Endothelial cell of umbilical vein (primary cell): ENCODE data around the gene APIP. TPM values are rescaled to one million over a fixed set of nuclear protein-coding genes. Genes with fewer than 3 reads are reported as not detected.

Experiments
- BruUV-seq: library from RNA; stranded (reverse); fragments of 400-500 nt; replicated peaks from 2 replicates; lab custom pipeline; 2021; lab: Mats Ljungman, UMichigan
- CTCF ChIA-PET: fragments of 300-600, 350-600 bp; sonication (Branson Sonifier 250); formaldehyde crosslinking; loops from one replicate; lab custom pipeline; 2021; ENCODE audit warnings: antibody characterized with exemption, inconsistent platforms; lab: Charles Lee
- POLR2A ChIA-PET: fragments of 300-600, 350-600 bp; sonication (Branson Sonifier 250); formaldehyde crosslinking; loops from one replicate; lab custom pipeline; 2021; ENCODE audit warnings: antibody characterized with exemption, inconsistent platforms; lab: Charles Lee
- DNase-seq: peaks from one replicate; pipeline ENCODE4 v3.0.0-alpha.2; 2011; ENCODE audit warnings: low read depth, low spot score
- FAIRE-seq: peaks from 2 replicates; lab custom pipeline; 2011; peaks lifted over from hg19 to GRCh38; lab: Jason Lieb, UNC
- H2AFZ ChIP-seq: 2 replicates; pipeline ENCODE4 v1.6.0; 2012; ENCODE audit warnings: low read depth, low read length, control low read depth, inconsistent platforms
- H3K27ac ChIP-seq: 2 replicates; pipeline ENCODE4 v1.5.1; 2011; ENCODE audit warnings: low read depth, mild to moderate bottlenecking, control low read depth, low read length, moderate library complexity; ENCODE audit not compliant: insufficient read depth
- H3K27me3 ChIP-seq, 2 experiments: 2 replicates each; pipeline versions ENCODE4 v1.6.0 to v1.6.1; 2011; ENCODE audit warnings: low read length in 2 of 2, mixed read lengths in 1 of 2; ENCODE audit not compliant: control insufficient read depth in 2 of 2, insufficient read depth in 2 of 2
- H3K36me3 ChIP-seq, 2 experiments: 2 replicates in 1 of 2; 3 replicates in 1 of 2; pipeline ENCODE4 v1.5.1; 2011; ENCODE audit warnings: low read length in 2 of 2, mild to moderate bottlenecking in 1 of 2, moderate library complexity in 1 of 2; ENCODE audit not compliant: control insufficient read depth in 2 of 2, insufficient read depth in 2 of 2; ENCODE audit errors: extremely low read depth in 1 of 2
- H3K4me1 ChIP-seq: 3 replicates; pipeline ENCODE4 v1.5.1; 2011; ENCODE audit warnings: mild to moderate bottlenecking, low read length; ENCODE audit not compliant: control insufficient read depth, insufficient read depth; ENCODE audit errors: extremely low read depth
- H3K4me2 ChIP-seq: 2 replicates; pipeline ENCODE4 v1.6.1; 2011; ENCODE audit warnings: low read length, control low read depth, mixed read lengths; ENCODE audit not compliant: insufficient read depth
- H3K4me3 ChIP-seq, 3 experiments: fragments of 200-600 bp in 1 of 3; sonication (generic), shearing (Covaris generic) in 1 of 3; replicated peaks in 1 of 3; 2 replicates each; pipeline ENCODE4 v1.5.1; 2011 to 2016; ENCODE audit warnings: control low read depth in 3 of 3, low read length in 3 of 3, mild to moderate bottlenecking in 2 of 3, inconsistent platforms in 1 of 3, low read depth in 1 of 3, moderate library complexity in 1 of 3; ENCODE audit not compliant: insufficient read depth in 1 of 3
- H3K79me2 ChIP-seq: 2 replicates; pipeline ENCODE4 v1.6.0; 2012; ENCODE audit warnings: low read length, inconsistent platforms; ENCODE audit not compliant: control insufficient read depth, insufficient read depth
- H3K9ac ChIP-seq: replicated peaks from 2 replicates; pipeline ENCODE3; 2011; ENCODE audit warnings: low read length, control low read depth; ENCODE audit not compliant: insufficient read depth; ENCODE audit errors: extremely low read depth
- H3K9me1 ChIP-seq: replicated peaks from 3 replicates; pipeline ENCODE4 v1.6.0; 2011; ENCODE audit warnings: mild to moderate bottlenecking, low read length; ENCODE audit not compliant: control insufficient read depth, insufficient read depth; ENCODE audit errors: extremely low read depth
- H3K9me3 ChIP-seq: replicated peaks from 2 replicates; pipeline ENCODE4 v1.5.1; 2012; ENCODE audit warnings: low read length, inconsistent platforms; ENCODE audit not compliant: control insufficient read depth, insufficient read depth
- H4K20me1 ChIP-seq: replicated peaks from 2 replicates; pipeline ENCODE3; 2011; ENCODE audit warnings: mild to moderate bottlenecking, low read length; ENCODE audit not compliant: control insufficient read depth, insufficient read depth; ENCODE audit errors: extremely low read depth
- EZH2 ChIP-seq: IDR thresholded peaks from 2 replicates; pipeline ENCODE4 v1.6.1; 2012; ENCODE audit warnings: borderline replicate concordance, low read depth, mild to moderate bottlenecking, moderate library complexity, low read length, inconsistent platforms; ENCODE audit not compliant: severe bottlenecking
- FOS ChIP-seq: IDR thresholded peaks from 2 replicates; pipeline ENCODE4 v1.6.1; 2011; ENCODE audit warnings: mild to moderate bottlenecking, low read length, moderate library complexity, borderline replicate concordance; ENCODE audit not compliant: insufficient read depth
- GATA2 ChIP-seq: IDR thresholded peaks from 2 replicates; pipeline ENCODE4 v1.7.0; 2011; ENCODE audit warnings: low read depth, mild to moderate bottlenecking, moderate library complexity, mixed read lengths, low read length; ENCODE audit not compliant: insufficient read length, insufficient read depth
- JUN ChIP-seq: IDR thresholded peaks from 2 replicates; pipeline ENCODE4 v1.6.1; 2011; ENCODE audit warnings: borderline replicate concordance, low read depth; ENCODE audit not compliant: insufficient read length, insufficient read depth
- MYC ChIP-seq: IDR thresholded peaks from one replicate; pipeline ENCODE4 v1.6.1; 2011; ENCODE audit warnings: mild to moderate bottlenecking, low read depth, low read length
- POLR2A ChIP-seq: IDR thresholded peaks from 2 replicates; pipeline ENCODE4 v1.6.1; 2012; ENCODE audit warnings: low read depth, mild to moderate bottlenecking, control low read depth, low read length
- POLR2AphosphoS5 ChIP-seq: IDR thresholded peaks from 2 replicates; pipeline ENCODE4 v1.6.1; 2012; ENCODE audit warnings: low read depth, mild to moderate bottlenecking, control low read depth, low read length, moderate library complexity; ENCODE audit not compliant: insufficient read depth
- dilution Hi-C: fragments of 300-500 bp; cut with MboI; formaldehyde crosslinking; loops from one replicate; pipeline ENCODE4 v1.15.0; 2019; ENCODE audit warnings: low sequenced_read_pairs; ENCODE audit not compliant: extremely low pct_ligation_motif_present
- intact Hi-C: fragments of 100-400 bp; cut with micrococcal nuclease; formaldehyde crosslinking; loops from one replicate; pipeline ENCODE4 v1.10.0; 2022
- polyA plus RNA-seq, 4 experiments: library from polyadenylated mRNA; depleted of rRNA in 3 of 4; stranded (reverse) in 3 of 4; unstranded in 1 of 4; fragments of >200 nt; gene quantifications; 2 replicates each; pipeline versions ENCODE4 v1.2.1 to v1.2.3, GENCODE V29; 2011 to 2012; ENCODE audit warnings: missing spikeins in 1 of 4
- total RNA-seq: library from RNA; stranded (reverse); gene quantifications from 2 replicates; pipeline ENCODE4 v1.2.3, GENCODE V29; 2021
- TF ChIP-seq, protein P1 (sequence below), 2 donors: IDR thresholded peaks; 1 replicate in 1 of 2; 2 replicates in 1 of 2; pipeline ENCODE4 v1.5.1; 2011; ENCODE audit warnings: low read length in 2 of 2, mild to moderate bottlenecking in 2 of 2, moderate library complexity in 2 of 2, control low read depth in 1 of 2, inconsistent platforms in 1 of 2, low read depth in 1 of 2; ENCODE audit not compliant: insufficient read depth in 1 of 2; ENCODE audit errors: extremely low read depth in 1 of 2
- TF ChIP-seq, protein P2 (sequence below): IDR thresholded peaks from 2 replicates; pipeline ENCODE4 v1.6.1; 2011; ENCODE audit not compliant: insufficient read depth, insufficient read length

APIP gene
- total and polyA plus RNA-seq, 2 donors (not counting 3 experiments of a cell fraction or from before 2014, with no cell fraction given): 10.0 to 26.9 TPM

DNA sequence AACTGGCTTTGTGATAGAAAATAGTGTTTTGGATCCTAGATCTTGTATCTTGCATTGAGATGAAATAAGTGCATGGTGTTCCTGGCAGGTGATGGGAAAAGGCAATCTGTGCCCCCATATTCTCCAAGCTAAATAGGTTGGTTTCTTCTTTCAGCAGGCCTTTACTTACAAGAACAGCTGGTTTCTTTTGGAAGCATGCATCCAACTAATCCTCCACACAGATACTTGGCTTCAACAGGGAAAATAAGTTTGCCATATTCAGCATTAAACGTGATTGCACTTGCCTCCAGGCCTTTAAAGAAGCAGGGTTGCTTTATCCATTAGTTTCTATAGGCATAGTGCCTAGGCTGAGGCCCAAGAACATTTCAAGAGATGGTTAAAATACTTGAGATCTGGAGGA, 59.9 kb downstream of the APIP start:
- no peak overlapping the region for H3K27ac ChIP-seq
- no peak for FAIRE-seq
- CTCF ChIA-PET: no interaction called here

More for the DNA sequence above, 59.9 kb downstream of the APIP start:
- Histone ChIP-seq H3K9me3 (no peaks in the 10 kb centered on the region), H3K4me3 (no peak overlapping the region), H3K36me3 (no peaks in the 10 kb centered on the region), H3K4me1 (no peaks in the 10 kb centered on the region), H3K9ac (no peak overlapping the region), H3K9me1 (no peaks in the 10 kb centered on the region), H3K27me3 (peaks cover 4 to 6% of the 10 kb centered on the region in 2 experiments), H2AFZ (no peak overlapping the region), H3K4me2 (no peak overlapping the region), H4K20me1 (no peaks in the 10 kb centered on the region), H3K79me2 (no peaks in the 10 kb centered on the region)
- intact Hi-C loops (no loop called here), dilution Hi-C loops (no loop called here)
- POLR2A ChIA-PET: no interaction called here
- TF ChIP-seq JUN: no peak
- no peak for TF ChIP-seq POLR2A
- TF ChIP-seq, protein P1, sequence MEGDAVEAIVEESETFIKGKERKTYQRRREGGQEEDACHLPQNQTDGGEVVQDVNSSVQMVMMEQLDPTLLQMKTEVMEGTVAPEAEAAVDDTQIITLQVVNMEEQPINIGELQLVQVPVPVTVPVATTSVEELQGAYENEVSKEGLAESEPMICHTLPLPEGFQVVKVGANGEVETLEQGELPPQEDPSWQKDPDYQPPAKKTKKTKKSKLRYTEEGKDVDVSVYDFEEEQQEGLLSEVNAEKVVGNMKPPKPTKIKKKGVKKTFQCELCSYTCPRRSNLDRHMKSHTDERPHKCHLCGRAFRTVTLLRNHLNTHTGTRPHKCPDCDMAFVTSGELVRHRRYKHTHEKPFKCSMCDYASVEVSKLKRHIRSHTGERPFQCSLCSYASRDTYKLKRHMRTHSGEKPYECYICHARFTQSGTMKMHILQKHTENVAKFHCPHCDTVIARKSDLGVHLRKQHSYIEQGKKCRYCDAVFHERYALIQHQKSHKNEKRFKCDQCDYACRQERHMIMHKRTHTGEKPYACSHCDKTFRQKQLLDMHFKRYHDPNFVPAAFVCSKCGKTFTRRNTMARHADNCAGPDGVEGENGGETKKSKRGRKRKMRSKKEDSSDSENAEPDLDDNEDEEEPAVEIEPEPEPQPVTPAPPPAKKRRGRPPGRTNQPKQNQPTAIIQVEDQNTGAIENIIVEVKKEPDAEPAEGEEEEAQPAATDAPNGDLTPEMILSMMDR (IDR thresholded peaks at IDR 0.05; ENCODE audit: extremely low read depth in 1 of 2, insufficient read depth in 1 of 2, low read depth in 1 of 2, low read length in 2 of 2): no peak
- TF ChIP-seq EZH2: no peak
- no peak for TF ChIP-seq POLR2AphosphoS5
- TF ChIP-seq MYC: no peak
- TF ChIP-seq, protein P2, sequence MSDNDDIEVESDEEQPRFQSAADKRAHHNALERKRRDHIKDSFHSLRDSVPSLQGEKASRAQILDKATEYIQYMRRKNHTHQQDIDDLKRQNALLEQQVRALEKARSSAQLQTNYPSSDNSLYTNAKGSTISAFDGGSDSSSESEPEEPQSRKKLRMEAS: no peak
- no peak for TF ChIP-seq FOS
- no peak for TF ChIP-seq GATA2
- DNase-seq: no peak
- no TSS peak for BruUV-seq
